NT2/D1 (cell line): ENCODE measurements around the gene ERCC6L2.

Experiments used
- DNase-seq: peaks from one replicate; pipeline ENCODE4 v3.0.0-alpha.2; 2011; ENCODE audit warnings: low read depth, low spot score
- H3K27me3 ChIP-seq: 2 replicates; pipeline ENCODE4 v1.6.0; 2011; ENCODE audit warnings: mild to moderate bottlenecking; ENCODE audit not compliant: insufficient read length, insufficient read depth
- H3K36me3 ChIP-seq: 2 replicates; pipeline ENCODE4 v1.6.1; 2011; ENCODE audit warnings: mild to moderate bottlenecking, low read length, mixed read lengths; ENCODE audit not compliant: insufficient read depth, insufficient read length
- H3K4me1 ChIP-seq: 2 replicates; pipeline ENCODE4 v1.5.1; 2011; ENCODE audit not compliant: insufficient read depth, insufficient read length
- H3K4me3 ChIP-seq: 2 replicates; pipeline ENCODE4 v1.5.1; 2011; ENCODE audit warnings: low read depth; ENCODE audit not compliant: insufficient read length
- H3K9ac ChIP-seq: 2 replicates; pipeline ENCODE4 v1.6.0; 2011; ENCODE audit warnings: low read depth; ENCODE audit not compliant: insufficient read length
- H3K9me3 ChIP-seq: 2 replicates; pipeline ENCODE4 v1.5.1; 2011; ENCODE audit warnings: mild to moderate bottlenecking, low read length; ENCODE audit not compliant: insufficient read depth
- SUZ12 ChIP-seq: IDR thresholded peaks from 2 replicates; pipeline ENCODE4 v1.6.1; 2011; ENCODE audit not compliant: insufficient read length, insufficient read depth; ENCODE audit errors: extremely low read depth
- YY1 ChIP-seq: IDR thresholded peaks from 2 replicates; pipeline ENCODE4 v1.6.1; 2011; ENCODE audit not compliant: insufficient read length, insufficient read depth
- ZNF274 ChIP-seq: IDR thresholded peaks from 2 replicates; pipeline ENCODE4 v1.6.1; 2011; ENCODE audit warnings: mild to moderate bottlenecking, low read depth, low read length

Gene ERCC6L2

GRCh38 chr9:95977371-95977770 is 101.9 kb downstream of the ERCC6L2 start:
- DNase-seq: no peak
- Histone ChIP-seq H3K9ac (no peak overlapping the region), H3K27me3 (no peaks in the 10 kb centered on the region), H3K9me3 (no peaks in the 10 kb centered on the region), H3K4me1 (no peaks in the 10 kb centered on the region), H3K4me3 (no peak overlapping the region), H3K36me3 (peaks cover 29% of the 10 kb centered on the region)
- TF ChIP-seq YY1 (no peak), ZNF274 (no peak), SUZ12 (no peak)

DNA sequence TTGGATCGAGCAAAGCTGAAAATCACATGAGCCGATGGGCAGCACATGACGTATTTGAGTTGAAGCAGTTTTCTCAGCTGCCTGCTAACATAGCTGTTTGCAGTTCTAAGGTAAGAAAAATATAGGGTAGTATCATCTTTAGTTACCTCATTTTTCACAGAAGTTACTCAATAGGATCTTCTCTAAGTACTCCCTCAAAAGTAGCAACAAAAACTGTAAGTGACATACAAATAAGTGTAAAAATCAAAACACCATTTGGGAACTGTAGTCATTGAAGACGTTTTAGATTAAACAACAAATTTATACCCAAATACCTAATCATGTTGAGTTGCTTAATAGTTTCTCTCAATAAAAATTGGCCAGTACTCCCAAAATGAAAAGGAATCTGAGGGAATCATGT is 102.6 kb downstream of the ERCC6L2 start:
- H3K9me3 ChIP-seq: no peaks in the 10 kb centered on the region
- H3K27me3 ChIP-seq: no peaks in the 10 kb centered on the region
- no peak for TF ChIP-seq YY1
- no peak for TF ChIP-seq ZNF274
- TF ChIP-seq SUZ12: no peak
- peaks cover 21% of the 10 kb centered on the region for H3K36me3 ChIP-seq
- no peak for DNase-seq
- H3K4me3 ChIP-seq: no peak overlapping the region
- H3K4me1 ChIP-seq: no peaks in the 10 kb centered on the region
- no peak overlapping the region for H3K9ac ChIP-seq

DNA sequence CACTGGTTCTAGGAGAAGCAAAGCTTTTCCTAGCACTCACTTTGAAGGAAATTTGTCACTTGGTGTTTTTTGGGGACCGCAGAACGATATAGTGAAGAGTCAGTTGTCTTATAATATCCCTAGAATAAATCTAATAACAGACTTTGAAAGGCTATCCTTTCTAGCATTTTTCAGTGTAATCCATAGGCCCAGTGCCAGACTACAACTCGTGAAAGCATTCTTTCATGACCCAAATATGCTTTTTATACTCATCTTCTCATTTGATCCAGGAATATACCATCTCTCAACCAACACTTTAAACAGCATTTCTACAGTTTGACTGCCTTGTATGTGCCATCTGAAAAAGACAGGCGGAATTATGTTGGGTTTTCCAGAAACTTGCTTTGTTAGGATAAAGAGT is 104.0 kb downstream of the ERCC6L2 start:
- Histone ChIP-seq H3K4me3 (no peak overlapping the region), H3K27me3 (no peaks in the 10 kb centered on the region), H3K36me3 (peaks cover 12% of the 10 kb centered on the region), H3K9ac (no peak overlapping the region), H3K4me1 (no peaks in the 10 kb centered on the region), H3K9me3 (no peaks in the 10 kb centered on the region)
- no peak for DNase-seq
- TF ChIP-seq ZNF274 (no peak), YY1 (no peak)

DNA sequence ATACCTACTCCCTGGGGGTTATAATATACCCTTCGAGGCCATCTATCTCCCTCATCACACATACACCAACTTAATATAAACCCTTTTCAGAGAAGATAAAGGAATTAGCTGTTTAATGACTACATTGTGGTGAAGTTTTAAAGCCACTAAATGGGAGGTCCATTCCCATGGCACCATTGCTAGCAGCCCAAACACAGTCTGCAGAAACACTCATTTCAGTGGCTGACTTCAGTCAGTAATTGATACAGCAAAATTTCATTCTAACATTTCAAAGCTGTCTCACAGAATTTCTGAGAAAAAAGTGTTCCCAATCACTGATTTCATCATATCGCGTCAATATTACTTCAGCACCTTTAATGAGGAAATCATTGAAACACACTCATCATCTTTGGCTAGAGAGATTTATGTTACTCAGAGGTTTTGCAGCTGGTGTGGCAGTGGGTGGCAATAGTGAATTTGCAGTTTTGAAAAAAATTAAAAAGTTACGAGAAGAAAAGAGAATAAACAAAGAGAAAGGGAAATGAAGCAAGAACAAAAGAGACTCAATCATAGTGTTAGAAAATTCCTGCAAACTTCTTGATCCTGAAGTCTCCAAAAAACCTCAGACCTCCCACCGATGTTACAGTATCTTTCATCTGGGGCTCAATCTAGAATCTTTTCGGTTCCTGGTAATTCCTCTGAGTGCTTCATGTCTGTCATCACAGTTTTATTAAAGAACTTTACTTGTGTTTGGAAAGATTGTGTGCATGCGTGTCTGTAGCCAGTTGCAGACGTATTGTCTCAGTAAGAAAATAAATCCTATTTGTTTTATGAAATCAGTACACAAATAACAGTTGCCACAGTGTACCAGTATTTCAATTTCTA is 105.0 kb downstream of the ERCC6L2 start:
- Histone ChIP-seq H3K4me1 (no peaks in the 10 kb centered on the region), H3K27me3 (no peaks in the 10 kb centered on the region), H3K4me3 (no peak overlapping the region), H3K9ac (no peak overlapping the region), H3K36me3 (peaks cover 16% of the 10 kb centered on the region), H3K9me3 (no peaks in the 10 kb centered on the region)
- TF ChIP-seq SUZ12 (no peak), YY1 (no peak), ZNF274 (no peak)
- DNase-seq: no peak

DNA sequence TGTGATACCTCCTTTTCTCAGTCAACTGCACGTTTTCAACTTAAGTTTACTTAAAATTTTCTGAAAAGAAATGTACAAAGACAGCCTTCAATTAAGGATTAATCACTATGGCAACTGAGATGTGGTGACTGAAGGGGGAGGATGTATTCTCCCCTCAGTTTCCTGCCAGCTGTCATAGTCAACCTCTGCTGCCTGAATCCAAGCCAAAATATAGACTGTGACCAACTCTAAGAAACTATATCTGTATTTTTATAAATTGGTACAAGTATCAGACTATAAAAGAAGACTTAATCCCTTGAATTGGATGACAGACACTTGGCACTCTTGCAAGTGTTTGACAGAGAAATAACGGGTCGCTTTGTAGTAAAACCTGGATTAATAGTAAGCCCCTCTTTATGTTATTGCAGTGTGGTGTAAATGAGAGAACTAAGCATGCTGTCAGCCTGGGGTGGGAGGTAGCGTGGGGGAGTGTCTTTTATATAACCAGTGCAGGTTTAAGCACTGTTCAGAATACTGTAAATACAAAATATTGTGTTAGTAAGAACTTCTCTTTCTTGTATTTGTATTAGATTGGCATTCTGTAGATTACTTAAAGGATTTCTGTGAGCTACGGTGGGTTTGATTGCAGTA is 106.4 kb downstream of the ERCC6L2 start:
- no peak overlapping the region for H3K9ac ChIP-seq
- TF ChIP-seq YY1 (no peak), SUZ12 (no peak), ZNF274 (no peak)
- H3K4me1 ChIP-seq: no peaks in the 10 kb centered on the region
- no peak for DNase-seq
- H3K9me3 ChIP-seq: peaks cover 10% of the 10 kb centered on the region; the same call in 1 of the 2 replicates
- no peak overlapping the region for H3K4me3 ChIP-seq
- H3K36me3 ChIP-seq: peaks cover 16% of the 10 kb centered on the region
- H3K27me3 ChIP-seq: no peaks in the 10 kb centered on the region

DNA sequence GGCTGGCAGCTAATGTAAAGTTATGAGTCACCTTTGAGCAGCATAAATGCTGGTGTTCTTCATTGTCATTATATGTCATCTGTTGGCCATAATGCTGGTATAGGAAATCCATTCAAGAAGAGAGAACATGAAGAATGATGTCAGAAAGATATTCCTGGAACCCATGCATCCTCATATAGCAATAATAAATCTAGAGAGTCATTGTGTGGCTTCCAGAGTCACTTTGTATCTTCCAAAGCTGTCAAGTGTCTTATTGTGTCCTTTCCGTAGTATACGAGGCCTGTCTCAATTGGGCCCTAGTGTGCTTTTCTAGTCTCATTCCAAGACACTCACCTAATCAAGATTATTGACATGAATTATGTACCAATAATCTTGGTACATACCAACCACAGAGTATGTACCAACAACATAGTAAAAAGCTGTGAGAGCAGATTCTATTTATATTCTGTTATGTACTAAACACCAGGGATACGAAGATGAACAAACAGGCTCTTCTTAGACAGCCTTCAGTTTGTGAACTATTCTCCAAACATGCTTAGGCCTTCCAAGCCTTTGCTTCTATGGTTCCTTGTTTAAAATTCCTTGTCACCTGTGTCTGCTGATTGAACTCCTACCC is 110.1 kb downstream of the ERCC6L2 start:
- no peaks in the 10 kb centered on the region for H3K27me3 ChIP-seq
- no peak overlapping the region for H3K9ac ChIP-seq
- no peak for DNase-seq
- no peak for TF ChIP-seq YY1
- TF ChIP-seq SUZ12: no peak
- TF ChIP-seq ZNF274: no peak
- no peak overlapping the region for H3K4me3 ChIP-seq
- peaks cover 4% of the 10 kb centered on the region for H3K36me3 ChIP-seq
- peaks cover 24% of the 10 kb centered on the region; the same call in 1 of the 2 replicates for H3K9me3 ChIP-seq
- no peaks in the 10 kb centered on the region for H3K4me1 ChIP-seq

DNA sequence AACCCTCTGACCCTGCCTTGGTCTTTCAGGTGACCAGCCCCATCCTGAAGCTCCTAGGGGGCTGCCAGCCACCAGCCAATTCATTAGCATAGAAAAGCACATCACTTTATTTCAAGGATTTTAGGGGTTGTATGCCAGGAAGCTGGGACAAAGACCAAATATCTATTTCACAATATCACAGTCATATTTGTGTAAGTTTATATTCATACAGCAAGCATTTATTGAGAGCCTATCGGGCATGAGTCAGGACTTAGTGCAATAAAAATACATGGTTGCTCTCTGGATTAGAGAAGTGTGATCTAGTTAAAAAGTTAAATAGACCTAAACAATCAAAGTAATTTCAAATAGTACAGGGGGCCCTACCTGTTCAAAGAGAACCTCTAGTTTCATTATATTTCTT is 113.8 kb downstream of the ERCC6L2 start:
- TF ChIP-seq SUZ12 (no peak), YY1 (no peak), ZNF274 (no peak)
- H3K36me3 ChIP-seq: peaks cover 7% of the 10 kb centered on the region
- no peak overlapping the region for H3K9ac ChIP-seq
- H3K9me3 ChIP-seq: peaks cover 24% of the 10 kb centered on the region; the same call in 1 of the 2 replicates
- no peak for DNase-seq
- no peaks in the 10 kb centered on the region for H3K4me1 ChIP-seq
- no peaks in the 10 kb centered on the region for H3K27me3 ChIP-seq
- H3K4me3 ChIP-seq: no peak overlapping the region
